ENCODE results near the gene TTC9C.

- TF ChIP-seq TAF1 (IDR thresholded peaks at IDR 0.05; ENCODE audit: borderline replicate concordance, insufficient read depth, low read length) (no peak), SIN3A (IDR thresholded peaks at IDR 0.05; ENCODE audit: borderline replicate concordance, insufficient read depth, low read length) (no peak), FOXP2 (optimal IDR thresholded peaks at IDR 0.05; ENCODE audit: borderline replicate concordance, extremely low read depth, extremely low read length, insufficient read depth) (no peak)
These were observed 19.3 kb downstream of the TTC9C start for GRCh38 chr11:62747475-62748160.
